H1 (cell line): ENCODE data around the gene SLC25A11. TPM values are rescaled to one million over a fixed set of nuclear protein-coding genes. Genes with fewer than 3 reads are reported as not detected.

Source experiments
- CTCF ChIA-PET: fragments of 300-600 bp; sonication (Branson Sonifier 250); formaldehyde crosslinking; loops from one replicate; lab custom pipeline; 2021; ENCODE audit not compliant: partially characterized antibody; lab: Charles Lee
- POLR2A ChIA-PET: fragments of 300-600 bp; sonication (Branson Sonifier 250); formaldehyde crosslinking; loops from one replicate; lab custom pipeline; 2021; ENCODE audit warnings: inconsistent platforms; ENCODE audit not compliant: partially characterized antibody; lab: Charles Lee
- DNase-seq, 2 experiments: peaks; one replicate each; pipeline versions ENCODE4 v3.0.0 to v3.0.0-alpha.2; 2010 to 2022; ENCODE audit warnings: low spot score in 2 of 2, low read depth in 1 of 2, mixed read lengths in 1 of 2
- FAIRE-seq: peaks from 2 replicates; lab custom pipeline; 2011; peaks lifted over from hg19 to GRCh38; lab: Jason Lieb, UNC
- H2AFZ ChIP-seq: 2 replicates; pipeline ENCODE4 v1.8.1; 2012; ENCODE audit warnings: low read length, inconsistent platforms
- H2AK5ac ChIP-seq: 2 replicates; pipeline ENCODE4 v1.6.1; 2013; ENCODE audit warnings: low read depth, low read length
- H2BK120ac ChIP-seq: replicated peaks from 2 replicates; pipeline ENCODE3; 2013; ENCODE audit warnings: low read depth, low read length, inconsistent platforms
- H2BK12ac ChIP-seq: 2 replicates; pipeline ENCODE4 v1.6.1; 2013; ENCODE audit warnings: low read depth, low read length
- H2BK15ac ChIP-seq: 2 replicates; pipeline ENCODE4 v1.6.1; 2013; ENCODE audit warnings: low read length
- H2BK20ac ChIP-seq: 2 replicates; pipeline ENCODE4 v1.6.1; 2013; ENCODE audit warnings: low read length
- H2BK5ac ChIP-seq: 2 replicates; pipeline ENCODE4 v1.6.1; 2013; ENCODE audit warnings: low read depth, low read length
- H3K14ac ChIP-seq: 2 replicates; pipeline ENCODE4 v1.6.1; 2013; ENCODE audit warnings: inconsistent platforms; ENCODE audit not compliant: insufficient read length
- H3K18ac ChIP-seq: 2 replicates; pipeline ENCODE4 v1.6.1; 2013; ENCODE audit warnings: low read length; ENCODE audit errors: extremely low read depth
- H3K23ac ChIP-seq: 2 replicates; pipeline ENCODE4 v1.6.1; 2013; ENCODE audit warnings: inconsistent platforms; ENCODE audit not compliant: insufficient read length
- H3K23me2 ChIP-seq: 2 replicates; pipeline ENCODE4 v1.6.1; 2013; ENCODE audit warnings: low read depth, low read length
- H3K27ac ChIP-seq: 2 replicates; pipeline ENCODE4 v1.6.1; 2011; ENCODE audit warnings: low read depth, low read length, inconsistent platforms
- H3K27me3 ChIP-seq, 4 experiments: replicated peaks in 1 of 4; 1 replicate in 1 of 4; 2 replicates in 3 of 4; pipeline versions ENCODE4 v1.6.1 to v1.8.1; 2011 to 2013; ENCODE audit warnings: low read length in 3 of 4, mild to moderate bottlenecking in 3 of 4, inconsistent platforms in 2 of 4, mixed read lengths in 2 of 4, moderate library complexity in 1 of 4; ENCODE audit not compliant: control insufficient read depth in 3 of 4, insufficient read depth in 3 of 4; ENCODE audit errors: extremely low read depth in 1 of 4
- H3K36me3 ChIP-seq, 4 experiments: 2 replicates each; pipeline versions ENCODE4 v1.6.1 to v1.8.1; 2011 to 2013; ENCODE audit warnings: mild to moderate bottlenecking in 4 of 4, low read length in 3 of 4, moderate library complexity in 2 of 4, control low read depth in 1 of 4, inconsistent platforms in 1 of 4; ENCODE audit not compliant: insufficient read depth in 4 of 4, control insufficient read depth in 2 of 4
- H3K4ac ChIP-seq: replicated peaks from 2 replicates; pipeline ENCODE3; 2013; ENCODE audit warnings: low read length, low read depth, mixed read lengths, inconsistent platforms; ENCODE audit not compliant: insufficient read length
- H3K4me1 ChIP-seq, 4 experiments: replicated peaks in 1 of 4; 1 replicate in 1 of 4; 2 replicates in 3 of 4; pipeline versions ENCODE4 v1.6.1 to v1.8.1; 2011 to 2013; ENCODE audit warnings: low read length in 3 of 4, inconsistent platforms in 2 of 4, mixed read lengths in 1 of 4; ENCODE audit not compliant: insufficient read depth in 4 of 4, control insufficient read depth in 3 of 4
- H3K4me2 ChIP-seq, 2 experiments: 2 replicates each; pipeline versions ENCODE4 v1.6.1 to v1.8.1; 2011 to 2013; ENCODE audit warnings: low read depth in 2 of 2, low read length in 2 of 2, control low read depth in 1 of 2, inconsistent platforms in 1 of 2, mild to moderate bottlenecking in 1 of 2; ENCODE audit not compliant: insufficient read depth in 1 of 2
- H3K4me3 ChIP-seq, 4 experiments: fragments of 200-600, 300-600 bp in 1 of 4; sonication (generic), shearing (Covaris generic), sonication (Bioruptor Twin) in 1 of 4; 2 replicates each; pipeline versions ENCODE4 v1.5.1 to v1.8.1; 2011 to 2016; ENCODE audit warnings: low read length in 4 of 4, low read depth in 3 of 4, control low read depth in 2 of 4, inconsistent platforms in 2 of 4, mild to moderate bottlenecking in 2 of 4, mixed read lengths in 1 of 4, moderate library complexity in 1 of 4; ENCODE audit not compliant: insufficient read depth in 2 of 4; ENCODE audit errors: extremely low read depth in 1 of 4
- H3K56ac ChIP-seq: replicated peaks from 2 replicates; pipeline ENCODE3; 2013; ENCODE audit warnings: low read depth, mild to moderate bottlenecking, mixed read lengths, low read length, inconsistent platforms; ENCODE audit not compliant: insufficient read length
- H3K79me1 ChIP-seq: 2 replicates; pipeline ENCODE4 v1.6.1; 2013; ENCODE audit warnings: low read depth, low read length, control low read depth
- H3K79me2 ChIP-seq, 2 experiments: 2 replicates each; pipeline versions ENCODE4 v1.6.1 to v1.8.1; 2012 to 2013; ENCODE audit warnings: low read length in 2 of 2, mild to moderate bottlenecking in 2 of 2, inconsistent platforms in 1 of 2; ENCODE audit not compliant: insufficient read depth in 2 of 2, control insufficient read depth in 1 of 2
- H3K9ac ChIP-seq, 4 experiments: replicated peaks in 1 of 4; 1 replicate in 1 of 4; 2 replicates in 3 of 4; pipeline versions ENCODE4 v1.6.1 to v1.8.1; 2011 to 2013; ENCODE audit warnings: low read depth in 3 of 4, low read length in 3 of 4, control low read depth in 2 of 4, mild to moderate bottlenecking in 2 of 4, moderate library complexity in 2 of 4, inconsistent platforms in 1 of 4; ENCODE audit errors: extremely low read depth in 1 of 4
- H3K9me3 ChIP-seq, 2 experiments: 2 replicates each; pipeline versions ENCODE4 v1.6.1 to v1.8.1; 2012 to 2013; ENCODE audit warnings: mild to moderate bottlenecking in 2 of 2, moderate library complexity in 2 of 2, control low read depth in 1 of 2, inconsistent platforms in 1 of 2, low read depth in 1 of 2, low read length in 1 of 2, mixed read lengths in 1 of 2; ENCODE audit not compliant: insufficient read depth in 2 of 2
- H4K20me1 ChIP-seq, 2 experiments: replicated peaks in 1 of 2; 2 replicates each; pipeline versions ENCODE3 to v1.8.1; 2011 to 2013; ENCODE audit warnings: inconsistent platforms in 2 of 2, low read length in 2 of 2, mild to moderate bottlenecking in 1 of 2; ENCODE audit not compliant: insufficient read depth in 2 of 2, control insufficient read depth in 1 of 2
- H4K5ac ChIP-seq: 2 replicates; pipeline ENCODE4 v1.6.1; 2013; ENCODE audit warnings: low read length, low read depth, mixed read lengths, inconsistent platforms; ENCODE audit not compliant: insufficient read length
- H4K8ac ChIP-seq: 2 replicates; pipeline ENCODE4 v1.8.0; 2013; ENCODE audit warnings: mild to moderate bottlenecking, moderate library complexity, low read length, inconsistent platforms; ENCODE audit not compliant: insufficient read depth; ENCODE audit errors: extremely low read depth
- H4K91ac ChIP-seq: replicated peaks from 2 replicates; pipeline ENCODE3; 2013; ENCODE audit warnings: low read length, mixed read lengths, inconsistent platforms; ENCODE audit not compliant: insufficient read length
- CHD2 ChIP-seq: IDR thresholded peaks from 2 replicates; pipeline ENCODE4 v1.6.1; 2012; ENCODE audit warnings: low read length, improper control_type of control experiment
- POLR2AphosphoS5 ChIP-seq: IDR thresholded peaks from 2 replicates; pipeline ENCODE4 v1.6.1; 2011; ENCODE audit warnings: low read depth, low read length
- SIN3A ChIP-seq, 2 experiments: IDR thresholded peaks in 1 of 2; conservative IDR thresholded peaks in 1 of 2; 2 replicates each; pipeline ENCODE4 v1.6.1; 2011 to 2012; ENCODE audit warnings: low read length in 2 of 2, improper control_type of control experiment in 1 of 2, low read depth in 1 of 2, mild to moderate bottlenecking in 1 of 2
- WGBS, 2 experiments: shearing (Covaris generic) in 1 of 2; methylation state at CpG; one replicate each; pipeline versions ENCODE4 v1.1.6 to v1.1.7; 2013 to 2015; ENCODE audit warnings: low lambda C conversion rate in 2 of 2, mixed read lengths in 2 of 2, inconsistent platforms in 1 of 2, low coverage in 1 of 2, missing lambda C conversion rate in 1 of 2; ENCODE audit not compliant: insufficient replicate concordance in 2 of 2, insufficient coverage in 1 of 2, insufficient read length in 1 of 2; ENCODE audit errors: extremely low coverage in 1 of 2, missing lambda C conversion rate in 1 of 2; 5-methylcytosine and 5-hydroxymethylcytosine counted together
- polyA plus RNA-seq, 7 experiments: library from polyadenylated mRNA; depleted of rRNA in 3 of 7; stranded (reverse) in 5 of 7; unstranded in 2 of 7; fragments of >200 nt in 5 of 7; fragments of 200-250 nt in 2 of 7; gene quantifications; 1 replicate in 5 of 7; 2 replicates in 1 of 7; 4 replicates in 1 of 7; pipeline versions ENCODE4 v1.2.1 to v1.2.3, GENCODE V29; 2011 to 2013; ENCODE audit warnings: missing spikeins in 2 of 7, mixed read lengths in 2 of 7
- total RNA-seq: library from RNA; stranded (reverse); fragmentation: NEBNext Ultra II Directional; extraction: Animal tissue kit (Norgen Biotek cat#: 25700); gene quantifications from 2 replicates; pipeline ENCODE4 v1.2.1, GENCODE V29; 2021
- TF ChIP-seq, protein P1 (sequence below): IDR thresholded peaks from 2 replicates; pipeline ENCODE4 v1.6.1; 2012; ENCODE audit warnings: inconsistent platforms

SLC25A11 gene
- total and polyA plus RNA-seq, 2 of the 8 experiments (the other 6 are each of a cell fraction or from before 2014, with no cell fraction given) = 55.9 to 97.0 TPM

DNA sequence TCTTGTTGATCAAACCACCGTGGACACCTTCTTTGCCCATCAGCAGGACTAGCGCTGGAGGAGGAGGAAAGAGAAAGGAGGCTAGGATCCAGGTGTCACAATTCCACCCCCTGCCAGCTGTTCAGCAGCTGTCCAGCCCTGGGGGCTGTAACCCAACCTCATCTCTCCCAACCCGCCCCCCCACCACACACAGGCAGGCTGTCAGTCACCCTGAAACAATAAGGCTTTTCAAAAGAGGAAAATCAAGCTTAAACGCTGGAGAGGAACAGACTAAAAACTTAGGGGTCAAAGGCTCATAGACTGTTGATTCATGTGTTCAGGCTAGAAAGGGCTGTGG is 6.1 kb upstream of the SLC25A11 start:
- Histone ChIP-seq H3K23me2 (peaks cover 22% of the 10 kb centered on the region), H4K8ac (no peak overlapping the region; the same call in 1 of the 2 replicates), H3K79me2 (peaks cover 8 to 55% of the 10 kb centered on the region in 2 experiments), H4K20me1 (peaks cover 16 to 23% of the 10 kb centered on the region in 2 experiments), H3K4me3 (peak overlapping the region in 2 of 4 experiments; percentile 75 to 97; a peak in 3 of 8 replicates), H2BK15ac (no peak overlapping the region), H2AK5ac (no peak overlapping the region), H3K9ac (no peak overlapping the region; a peak in 1 of 7 replicates), H2BK12ac (no peak overlapping the region), H3K79me1 (peaks cover 2% of the 10 kb centered on the region; the same call in 1 of the 2 replicates), H3K9me3 (no peaks in the 10 kb centered on the region), H3K4ac (no peak overlapping the region), H3K23ac (no peak overlapping the region), H3K4me1 (peaks cover 4 to 10% (median 5%) of the 10 kb centered on the region in 4 experiments), H2BK5ac (no peak overlapping the region), H2AFZ (no peak overlapping the region), H2BK120ac (no peak overlapping the region), H3K27me3 (no peaks in the 10 kb centered on the region), H4K91ac (no peak overlapping the region), H2BK20ac (no peak overlapping the region), H3K18ac (no peak overlapping the region), H3K14ac (no peak overlapping the region), H3K4me2 (peak overlapping the region; percentile 67 to 95), H3K27ac (no peak overlapping the region), H3K36me3 (peaks cover 8 to 42% (median 28%) of the 10 kb centered on the region in 4 experiments), H4K5ac (no peak overlapping the region), H3K56ac (no peak overlapping the region)
- POLR2A ChIA-PET = interaction anchor here (0.7 to 32.4 kb wide), 14 partner anchors 1 to 241 kb away, joined by 3 to 987 read pairs (median 10); partner anchors contain the start of genes C17orf107, CAMTA2, ENO3 and GP1BA
- FAIRE-seq = no peak
- TF ChIP-seq CHD2 (no peak), POLR2AphosphoS5 (peak; percentile 49; the same call in 1 of the 2 replicates), SIN3A (conservative IDR thresholded peaks at IDR 0.05 in 1 of 2, IDR thresholded peaks at IDR 0.05 in 1 of 2; ENCODE audit: low read depth in 1 of 2, low read length in 2 of 2) (0 out of 4 replicates have a peak, but pooled peaks of 1 of the 2 experiments have one; percentile 25)
- TF ChIP-seq, protein P1, sequence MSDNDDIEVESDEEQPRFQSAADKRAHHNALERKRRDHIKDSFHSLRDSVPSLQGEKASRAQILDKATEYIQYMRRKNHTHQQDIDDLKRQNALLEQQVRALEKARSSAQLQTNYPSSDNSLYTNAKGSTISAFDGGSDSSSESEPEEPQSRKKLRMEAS = no peak
- WGBS, 2 experiments = 78% methylated on average over 3 of the region's 4 CpGs; no CpG with 5 or more reads in 1 of the 2 experiments
- CTCF ChIA-PET = interaction anchor here (1.5 kb wide), 1 partner anchor 37 kb away, joined by 5 read pairs; no protein-coding TSS in a partner anchor
- DNase-seq = no peak
